H9 (cell line): ENCODE results near the gene SLC38A3. TPM values are rescaled to one million over a fixed set of nuclear protein-coding genes. Genes with fewer than 3 reads are reported as not detected.
"Not testable (repeated sequence)": the region's sequence is repeated elsewhere in the genome, so short reads cannot be mapped to it uniquely, and the experiment has no call there.

Source experiments
- DNase-seq: peaks from one replicate; pipeline ENCODE4 v3.0.0-alpha.2; 2017
- H2AFZ ChIP-seq: one replicate; pipeline ENCODE4 v1.6.1; 2013; ENCODE audit warnings: mild to moderate bottlenecking, low read length, control low read depth, moderate library complexity
- H2AK5ac ChIP-seq: 2 replicates; pipeline ENCODE4 v1.6.1; 2013; ENCODE audit warnings: low read length, control low read depth, mixed read lengths; ENCODE audit not compliant: insufficient read length
- H2BK120ac ChIP-seq: one replicate; pipeline ENCODE4 v1.6.1; 2013; ENCODE audit warnings: low read depth, mild to moderate bottlenecking, low read length, control low read depth, inconsistent platforms; ENCODE audit not compliant: poor library complexity, severe bottlenecking
- H2BK12ac ChIP-seq: 2 replicates; pipeline ENCODE4 v1.6.1; 2013; ENCODE audit warnings: low read length, control low read depth, mixed read lengths, low read depth; ENCODE audit not compliant: insufficient read length
- H2BK15ac ChIP-seq: 2 replicates; pipeline ENCODE4 v1.6.1; 2013; ENCODE audit warnings: low read depth, low read length, control low read depth
- H2BK20ac ChIP-seq: one replicate; pipeline ENCODE4 v1.6.1; 2013; ENCODE audit warnings: low read depth, mild to moderate bottlenecking, low read length, control low read depth, inconsistent platforms; ENCODE audit not compliant: poor library complexity, severe bottlenecking
- H2BK5ac ChIP-seq: 2 replicates; pipeline ENCODE4 v1.6.1; 2013; ENCODE audit warnings: low read length, control low read depth, mixed read lengths; ENCODE audit not compliant: insufficient read length
- H3K14ac ChIP-seq: 2 replicates; pipeline ENCODE4 v1.6.1; 2013; ENCODE audit warnings: low read length, control low read depth; ENCODE audit not compliant: insufficient read depth
- H3K18ac ChIP-seq: 2 replicates; pipeline ENCODE4 v1.6.1; 2013; ENCODE audit warnings: low read depth, mild to moderate bottlenecking, mixed read lengths, low read length, control low read depth; ENCODE audit not compliant: insufficient read length
- H3K23ac ChIP-seq: 2 replicates; pipeline ENCODE4 v1.6.1; 2013; ENCODE audit warnings: low read length, control low read depth, mixed read lengths, low read depth; ENCODE audit not compliant: insufficient read length
- H3K23me2 ChIP-seq: 2 replicates; pipeline ENCODE4 v1.6.1; 2013; ENCODE audit warnings: low read depth, mild to moderate bottlenecking, mixed read lengths, low read length, control low read depth; ENCODE audit not compliant: insufficient read length, poor library complexity, severe bottlenecking
- H3K27ac ChIP-seq: 2 replicates; pipeline ENCODE4 v1.5.1; 2013; ENCODE audit warnings: low read length, control low read depth, mixed read lengths, low read depth; ENCODE audit not compliant: insufficient read length
- H3K27me3 ChIP-seq: 2 replicates; pipeline ENCODE4 v1.6.1; 2013; ENCODE audit warnings: low read length, control low read depth, inconsistent platforms; ENCODE audit not compliant: insufficient read depth
- H3K4ac ChIP-seq: 2 replicates; pipeline ENCODE4 v1.6.1; 2013; ENCODE audit warnings: low read depth, mild to moderate bottlenecking, control low read depth, inconsistent platforms, low read length, moderate library complexity
- H3K4me1 ChIP-seq: 2 replicates; pipeline ENCODE4 v1.6.1; 2013; ENCODE audit warnings: low read length, control low read depth, inconsistent platforms; ENCODE audit not compliant: insufficient read depth
- H3K4me2 ChIP-seq: 2 replicates; pipeline ENCODE4 v1.6.1; 2013; ENCODE audit warnings: low read length, control low read depth, mixed read lengths; ENCODE audit not compliant: insufficient read length, insufficient read depth
- H3K56ac ChIP-seq: 2 replicates; pipeline ENCODE4 v1.6.1; 2013; ENCODE audit warnings: low read depth, mild to moderate bottlenecking, mixed read lengths, low read length, control low read depth; ENCODE audit not compliant: insufficient read length
- H3K79me1 ChIP-seq: 2 replicates; pipeline ENCODE4 v1.6.1; 2013; ENCODE audit warnings: low read depth, mild to moderate bottlenecking, moderate library complexity, low read length, control low read depth, inconsistent platforms; ENCODE audit not compliant: insufficient read depth, poor library complexity, severe bottlenecking
- H3K79me2 ChIP-seq: 2 replicates; pipeline ENCODE4 v1.6.1; 2013; ENCODE audit warnings: low read length, control low read depth, inconsistent platforms; ENCODE audit not compliant: insufficient read depth
- H3K9ac ChIP-seq: 2 replicates; pipeline ENCODE4 v1.6.1; 2013; ENCODE audit warnings: low read length, control low read depth, mixed read lengths; ENCODE audit not compliant: insufficient read length; ENCODE audit errors: extremely low read depth
- H3K9me3 ChIP-seq: one replicate; pipeline ENCODE4 v1.6.1; 2013; ENCODE audit warnings: low read depth, low read length, inconsistent platforms; ENCODE audit not compliant: control insufficient read depth
- H3T11ph ChIP-seq: one replicate; pipeline ENCODE4 v1.6.1; 2013; ENCODE audit warnings: mild to moderate bottlenecking, low read length, control low read depth, inconsistent platforms
- H4K20me1 ChIP-seq: one replicate; pipeline ENCODE4 v1.6.1; 2013; ENCODE audit not compliant: control insufficient read depth, insufficient read length, insufficient read depth
- H4K5ac ChIP-seq: 2 replicates; pipeline ENCODE4 v1.6.1; 2013; ENCODE audit warnings: low read depth, mild to moderate bottlenecking, mixed read lengths, low read length, control low read depth; ENCODE audit not compliant: insufficient read length
- H4K8ac ChIP-seq: replicated peaks from 2 replicates; pipeline ENCODE4 v1.6.1; 2013; ENCODE audit warnings: low read length, control low read depth, mixed read lengths, low read depth; ENCODE audit not compliant: insufficient read length
- H4K91ac ChIP-seq: 2 replicates; pipeline ENCODE4 v1.6.1; 2013; ENCODE audit warnings: low read depth, mild to moderate bottlenecking, moderate library complexity, mixed read lengths, low read length, control low read depth; ENCODE audit not compliant: insufficient read length
- H3K27ac Mint-ChIP-seq, 3 experiments: 2 replicates in 2 of 3; 3 replicates in 1 of 3; pipeline ENCODE4 v1.8.0; 2020 to 2021; ENCODE audit warnings: mixed read lengths in 3 of 3, mild to moderate bottlenecking in 1 of 3, moderate library complexity in 1 of 3
- H3K27me3 Mint-ChIP-seq: 2 replicates; pipeline ENCODE4 v1.8.0; 2021; ENCODE audit warnings: low read depth, mild to moderate bottlenecking, moderate library complexity, mixed read lengths
- H3K36me3 Mint-ChIP-seq, 3 experiments: 2 replicates in 2 of 3; 3 replicates in 1 of 3; pipeline ENCODE4 v1.8.0; 2020 to 2021; ENCODE audit warnings: low read depth in 3 of 3, mixed read lengths in 3 of 3; ENCODE audit not compliant: insufficient read depth in 1 of 3
- H3K4me1 Mint-ChIP-seq, 2 experiments: 2 replicates each; pipeline ENCODE4 v1.8.0; 2020; ENCODE audit warnings: mixed read lengths in 2 of 2
- H3K4me3 Mint-ChIP-seq, 2 experiments: 2 replicates in 1 of 2; 3 replicates in 1 of 2; pipeline ENCODE4 v1.8.0; 2020 to 2021; ENCODE audit warnings: mild to moderate bottlenecking in 2 of 2, mixed read lengths in 2 of 2, moderate library complexity in 1 of 2
- H3K9me3 Mint-ChIP-seq, 2 experiments: 2 replicates in 1 of 2; 3 replicates in 1 of 2; pipeline ENCODE4 v1.8.0; 2020; ENCODE audit warnings: mild to moderate bottlenecking in 2 of 2, mixed read lengths in 2 of 2, moderate library complexity in 1 of 2
- WGBS: extraction: QIAGEN DNeasy Blood & Tissue Kit; methylation state at CpG from one replicate; pipeline ENCODE4 v1.1.7; 2013; ENCODE audit warnings: missing lambda C conversion rate, low lambda C conversion rate, mixed read lengths; ENCODE audit not compliant: insufficient read length; ENCODE audit errors: extremely low coverage; 5-methylcytosine and 5-hydroxymethylcytosine counted together
- total RNA-seq: library from RNA; stranded (reverse); gene quantifications from 2 replicates; pipeline ENCODE4 v1.2.1, GENCODE V29; 2021
- TF ChIP-seq, protein P1 (sequence below): fragments of 200-600 bp; sonication (generic); conservative IDR thresholded peaks from 3 replicates; pipeline ENCODE4 v1.8.0; 2021; ENCODE audit warnings: antibody characterized with exemption, mild to moderate bottlenecking

The SLC38A3 gene
- total RNA-seq, 1 experiment from 2014 or later = 1.4 TPM

DNA sequence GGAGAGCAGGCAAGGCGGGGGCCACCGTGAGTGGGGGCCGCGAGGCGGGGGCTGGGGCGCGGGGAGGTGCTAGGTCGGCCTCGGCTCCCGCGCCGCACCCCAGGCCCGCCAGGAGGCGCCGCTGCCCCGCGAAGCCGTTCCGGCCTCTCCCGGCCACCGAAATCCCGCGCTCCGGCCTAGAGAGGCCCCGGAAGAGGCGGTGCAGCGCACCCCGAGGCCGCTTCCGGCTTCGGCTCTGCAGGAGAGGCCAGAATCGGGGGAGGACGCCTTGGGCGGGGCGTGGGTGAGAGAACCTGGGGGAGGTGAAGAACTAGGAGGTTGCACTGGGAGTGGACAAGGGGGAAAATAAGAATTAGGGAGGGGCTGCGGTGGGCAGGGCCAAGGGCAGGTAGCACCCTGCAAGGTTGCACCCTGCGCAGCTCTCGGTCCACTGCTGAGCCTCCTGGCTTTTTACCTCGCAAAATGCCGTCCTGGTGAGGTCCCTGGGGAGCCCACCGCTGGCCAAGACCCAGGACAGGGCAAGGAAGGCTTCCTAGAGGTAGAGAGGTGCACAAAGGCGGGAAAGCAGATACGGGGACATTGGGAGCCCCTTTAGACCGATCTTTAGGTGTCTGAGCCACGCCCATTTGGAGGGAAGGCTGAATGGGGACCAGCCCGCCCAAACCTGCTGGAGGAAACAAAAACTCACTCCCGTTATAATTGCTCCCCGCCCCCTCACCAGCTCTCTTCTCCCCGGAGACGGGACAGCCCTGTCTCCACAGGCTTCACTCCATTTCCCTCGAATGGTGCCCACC, 22.5 kb downstream of the SLC38A3 start:
- H3K9me3 ChIP-seq = no peaks in the 10 kb centered on the region
- peak overlapping the region; percentile 88 for H3K18ac ChIP-seq
- H3K4me1 ChIP-seq = no peaks in the 10 kb centered on the region
- peak; percentile 93 for DNase-seq
- no peaks in the 10 kb centered on the region for H3K79me2 ChIP-seq
- no peak overlapping the region for H4K91ac ChIP-seq
- peak overlapping the region; percentile 63 for H3K4me2 ChIP-seq
- H3K79me1 ChIP-seq = no peaks in the 10 kb centered on the region
- H2BK5ac ChIP-seq = no peak overlapping the region
- H3K56ac ChIP-seq = no peak overlapping the region
- Mint-ChIP-seq H3K9me3 (peaks cover 2 to 4% of the 10 kb centered on the region in 2 experiments; a peak in 3 of 5 replicates), H3K4me3 (peak overlapping the region; percentile 73 to 95), H3K27ac (peak overlapping the region; percentile 97 to 99 (median 98)), H3K27me3 (peaks cover 33% of the 10 kb centered on the region), H3K4me1 (peaks cover 27 to 42% of the 10 kb centered on the region in 2 experiments), H3K36me3 (no peaks in the 10 kb centered on the region; a peak in 1 of 7 replicates)
- no CpG with 5 or more reads among the region's 51 CpGs for WGBS
- no peak overlapping the region for H2BK20ac ChIP-seq
- H2AK5ac ChIP-seq = no peak overlapping the region
- no peaks in the 10 kb centered on the region for H4K20me1 ChIP-seq
- H2AFZ ChIP-seq = no peak overlapping the region
- TF ChIP-seq, protein P1, sequence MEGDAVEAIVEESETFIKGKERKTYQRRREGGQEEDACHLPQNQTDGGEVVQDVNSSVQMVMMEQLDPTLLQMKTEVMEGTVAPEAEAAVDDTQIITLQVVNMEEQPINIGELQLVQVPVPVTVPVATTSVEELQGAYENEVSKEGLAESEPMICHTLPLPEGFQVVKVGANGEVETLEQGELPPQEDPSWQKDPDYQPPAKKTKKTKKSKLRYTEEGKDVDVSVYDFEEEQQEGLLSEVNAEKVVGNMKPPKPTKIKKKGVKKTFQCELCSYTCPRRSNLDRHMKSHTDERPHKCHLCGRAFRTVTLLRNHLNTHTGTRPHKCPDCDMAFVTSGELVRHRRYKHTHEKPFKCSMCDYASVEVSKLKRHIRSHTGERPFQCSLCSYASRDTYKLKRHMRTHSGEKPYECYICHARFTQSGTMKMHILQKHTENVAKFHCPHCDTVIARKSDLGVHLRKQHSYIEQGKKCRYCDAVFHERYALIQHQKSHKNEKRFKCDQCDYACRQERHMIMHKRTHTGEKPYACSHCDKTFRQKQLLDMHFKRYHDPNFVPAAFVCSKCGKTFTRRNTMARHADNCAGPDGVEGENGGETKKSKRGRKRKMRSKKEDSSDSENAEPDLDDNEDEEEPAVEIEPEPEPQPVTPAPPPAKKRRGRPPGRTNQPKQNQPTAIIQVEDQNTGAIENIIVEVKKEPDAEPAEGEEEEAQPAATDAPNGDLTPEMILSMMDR = peak; percentile 96
- H3K23me2 ChIP-seq = peaks cover 12% of the 10 kb centered on the region
- no peak overlapping the region for H4K8ac ChIP-seq
- no peak overlapping the region for H2BK12ac ChIP-seq
- no peak overlapping the region for H2BK15ac ChIP-seq
- peak overlapping the region; percentile 73 for H3K9ac ChIP-seq
- H3K14ac ChIP-seq = peak overlapping the region; percentile 93
- H2BK120ac ChIP-seq = no peak overlapping the region
- peak overlapping the region; percentile 44 for H3K27ac ChIP-seq
- H4K5ac ChIP-seq = no peak overlapping the region
- H3K4ac ChIP-seq = no peak overlapping the region
- H3K23ac ChIP-seq = no peak overlapping the region
- no peak overlapping the region for H3T11ph ChIP-seq
- H3K27me3 ChIP-seq = no peaks in the 10 kb centered on the region

DNA sequence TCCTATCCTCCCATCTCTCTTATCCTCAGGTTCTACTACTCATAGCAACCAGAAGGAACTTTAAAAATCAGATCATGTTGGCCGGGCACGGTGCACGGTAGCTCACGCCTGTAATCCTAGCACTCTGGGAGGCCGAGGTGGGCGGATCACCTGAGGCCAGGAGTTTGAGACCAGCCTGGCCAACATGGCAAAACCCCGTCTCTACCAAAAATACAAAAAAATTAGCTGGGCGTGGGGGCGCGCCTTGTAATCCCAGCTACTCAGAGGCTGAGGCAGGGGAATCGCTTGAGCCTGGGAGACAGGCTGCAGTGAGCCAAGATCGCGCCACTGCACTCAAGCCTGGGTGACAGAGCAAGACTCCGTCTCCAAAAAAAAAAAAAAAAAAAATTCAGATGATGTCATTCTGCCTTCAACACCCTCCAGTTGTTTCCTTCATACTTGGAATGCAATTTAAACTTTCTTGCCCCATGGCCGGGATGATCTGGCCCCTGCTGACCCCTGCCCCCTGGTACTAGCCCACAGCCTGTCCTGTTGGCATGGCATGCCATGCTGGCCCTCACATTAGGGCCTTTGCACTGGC, 23.2 kb downstream of the SLC38A3 start:
- Mint-ChIP-seq H3K27ac (peak overlapping the region; percentile 97 to 99 (median 98); a peak in 6 of 7 replicates), H3K27me3 (peaks cover 35% of the 10 kb centered on the region), H3K4me3 (peak overlapping the region; percentile 67 to 95), H3K4me1 (peaks cover 33 to 49% of the 10 kb centered on the region in 2 experiments)
- H3K4me2 ChIP-seq = peak overlapping the region; percentile 63
- not testable (repeated sequence) for H3K36me3 Mint-ChIP-seq, H3T11ph ChIP-seq, H4K8ac ChIP-seq, H3K27ac ChIP-seq, H3K18ac ChIP-seq, H3K4me1 ChIP-seq, H4K5ac ChIP-seq, H3K27me3 ChIP-seq, H3K9me3 ChIP-seq, H2AFZ ChIP-seq, H3K23ac ChIP-seq, H2BK120ac ChIP-seq, H3K79me2 ChIP-seq, DNase-seq, H3K9me3 Mint-ChIP-seq, H2AK5ac ChIP-seq, H2BK15ac ChIP-seq, H4K91ac ChIP-seq, H3K4ac ChIP-seq, H2BK20ac ChIP-seq, H4K20me1 ChIP-seq, H3K79me1 ChIP-seq, H2BK5ac ChIP-seq, H3K14ac ChIP-seq, H3K56ac ChIP-seq, H2BK12ac ChIP-seq
- peaks cover 12% of the 10 kb centered on the region for H3K23me2 ChIP-seq
- no CpG with 5 or more reads among the region's 15 CpGs for WGBS
- H3K9ac ChIP-seq = peak overlapping the region; percentile 73
